ENCODE measurements around the gene CFAP69.
A peak's percentile ranks its signal among the peaks of the same experiment; 100 is the strongest.
"Not testable (repeated sequence)": the region's sequence is repeated elsewhere in the genome, so short reads cannot be mapped to it uniquely, and the experiment has no call there.

Gene CFAP69

DNA sequence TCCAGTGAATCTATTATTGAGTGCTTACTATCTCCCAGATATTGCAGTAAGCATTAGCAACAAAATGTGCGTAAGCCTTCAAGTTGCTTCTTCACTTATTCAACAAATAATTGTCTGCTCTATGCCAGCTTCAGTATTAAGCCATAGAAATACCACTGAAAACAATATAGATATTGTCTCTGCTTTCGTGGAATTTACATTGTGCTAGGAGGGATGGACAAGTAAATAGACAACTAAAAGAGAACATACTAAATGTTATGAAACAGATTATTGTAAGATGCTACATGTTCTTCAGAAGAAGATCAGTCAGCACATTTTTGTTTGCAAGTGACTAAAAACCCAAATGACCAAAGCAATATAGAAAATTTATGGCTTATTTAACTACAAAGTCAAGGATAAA is 27.3 kb downstream of the CFAP69 start:
- DNase-seq, result no peak

GRCh38 chr7:90274161-90274560 is 29.2 kb downstream of the CFAP69 start:
- DNase-seq, result no peak

- no peak for DNase-seq
Measured at GRCh38 chr7:90276033-90276728, 31.2 kb downstream of the CFAP69 start.

- no peak for DNase-seq
Measured at GRCh38 chr7:90288154-90288553, 43.2 kb downstream of the CFAP69 start.

GRCh38 chr7:90290244-90291113 is 45.5 kb downstream of the CFAP69 start:
- no peak for DNase-seq

DNA sequence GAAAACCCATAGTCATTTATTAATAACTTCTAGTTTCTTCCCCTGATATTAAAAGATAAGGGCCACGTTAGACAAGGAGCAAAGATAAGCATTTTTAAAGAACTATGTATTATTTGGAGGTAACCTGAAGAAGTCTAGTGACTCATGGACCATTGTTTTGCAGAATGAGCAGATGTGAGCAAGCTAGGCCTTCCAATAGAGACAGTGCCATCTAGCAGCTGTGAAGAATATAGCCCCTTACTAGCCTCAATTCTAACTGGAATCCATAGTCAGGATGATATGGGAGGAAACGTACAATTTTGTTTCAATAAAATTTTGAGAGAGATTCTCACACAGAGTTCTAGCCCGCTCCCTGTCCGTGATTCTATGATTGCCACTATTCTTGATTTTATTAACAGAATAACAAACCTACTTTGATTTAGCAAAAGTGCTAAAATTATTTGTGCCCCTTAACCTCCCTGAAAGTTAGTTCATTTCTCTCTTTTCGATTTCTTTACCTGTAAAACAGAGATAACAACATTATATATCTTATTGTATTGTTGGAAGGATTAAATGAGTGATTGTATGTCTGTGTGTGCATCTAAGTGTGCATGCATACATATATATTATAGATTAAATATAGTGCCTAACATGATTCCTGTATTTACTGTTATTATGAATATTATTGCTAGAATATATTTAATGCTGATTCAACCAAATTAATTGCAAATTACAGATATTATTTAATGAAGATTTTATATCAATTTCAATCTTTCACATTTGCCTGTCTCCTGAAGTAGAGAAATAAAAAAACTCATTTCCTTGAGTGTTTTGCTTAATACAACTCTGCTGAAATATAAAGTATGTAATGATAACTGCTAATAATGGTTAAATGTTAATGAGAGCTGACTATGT is 53.4 kb downstream of the CFAP69 start:
- DNase-seq, result no peak

DNA sequence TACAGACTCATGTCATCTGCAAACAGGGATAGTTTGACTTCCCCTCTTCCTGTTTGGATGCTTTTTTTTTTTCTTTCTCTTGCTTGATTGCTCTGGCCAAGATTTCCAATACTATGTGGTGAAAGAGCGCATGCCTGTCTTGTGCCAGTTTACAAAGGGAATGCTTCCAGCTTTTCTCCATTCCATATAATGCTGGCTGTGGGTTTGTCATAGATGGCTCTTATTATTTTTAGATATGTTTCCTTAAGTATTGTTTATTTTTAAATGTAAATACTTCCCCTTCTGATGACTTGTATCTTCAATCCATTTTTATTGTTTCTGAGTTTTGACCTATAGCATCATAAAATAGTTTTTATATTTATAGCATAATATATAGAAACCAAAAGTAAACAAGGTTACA is 58.3 kb downstream of the CFAP69 start:
- DNase-seq, result no peak

DNA sequence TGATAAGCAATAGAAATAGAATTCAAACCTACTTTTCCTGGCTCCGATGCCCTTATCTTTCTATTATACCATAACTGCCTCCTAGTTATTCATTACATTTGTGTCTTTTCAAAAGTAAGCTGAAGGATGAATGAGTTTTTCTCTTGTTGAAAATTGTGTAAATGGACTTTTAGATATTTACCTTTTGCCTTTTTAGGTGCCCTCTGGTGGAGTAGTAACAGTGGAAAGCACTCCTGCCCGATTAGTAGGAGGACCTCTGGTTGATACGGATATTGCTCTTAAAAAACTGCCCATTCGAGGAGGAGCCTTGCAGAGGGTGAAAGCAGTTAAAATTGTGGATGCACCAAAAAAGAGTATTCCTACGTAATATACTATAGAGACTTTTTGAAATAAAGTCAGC is 64.9 kb downstream of the CFAP69 start:
- no peak for DNase-seq

- DNase-seq, result no peak
Measured at GRCh38 chr7:90311175-90311574, 66.2 kb downstream of the CFAP69 start.

GRCh38 chr7:90312745-90313144 is 67.8 kb downstream of the CFAP69 start:
- no peak for DNase-seq

GRCh38 chr7:90313907-90314306 is 68.9 kb downstream of the CFAP69 start:
- no peak for DNase-seq

- DNase-seq, result no peak
Measured at GRCh38 chr7:90320014-90320413, 75.0 kb downstream of the CFAP69 start.

GRCh38 chr7:90320418-90320800 is 75.4 kb downstream of the CFAP69 start:
- no peak for DNase-seq

DNA sequence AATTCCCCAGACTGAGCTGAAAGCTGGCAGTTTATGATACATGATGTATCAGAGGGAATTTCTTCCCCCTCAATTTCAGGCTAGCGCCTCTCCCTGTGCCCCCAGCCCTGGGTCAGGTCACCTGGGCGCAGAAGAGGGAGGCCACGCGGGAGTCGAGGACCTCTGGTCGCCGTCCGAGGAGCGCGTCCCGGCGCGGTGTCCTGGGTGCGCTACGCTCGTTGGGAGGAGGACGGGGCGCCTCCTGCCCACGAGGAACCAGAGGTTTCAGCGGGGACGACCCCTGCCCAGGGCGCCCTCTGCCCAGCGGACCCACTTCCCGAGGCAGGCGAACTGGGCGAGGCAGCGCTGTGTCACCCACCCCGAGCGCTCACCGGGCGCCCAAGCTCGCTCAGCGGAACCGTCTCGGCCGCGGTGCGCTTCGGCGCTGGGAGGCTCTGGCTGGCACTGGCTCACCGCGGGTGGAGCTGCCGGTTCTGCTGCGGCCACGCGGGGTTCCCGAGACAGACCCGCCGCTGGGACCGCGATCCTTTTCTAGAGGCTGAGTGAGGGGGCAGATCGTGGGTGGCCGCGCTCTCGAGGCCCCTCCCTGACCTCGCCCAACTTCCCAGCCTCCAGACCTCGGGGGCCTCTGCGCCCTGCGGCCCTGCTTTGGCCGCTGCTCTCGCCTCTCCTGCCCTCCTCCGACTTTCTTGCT is 76.0 kb downstream of the CFAP69 start, which contains the start of gene FAM237B:
FAM237B (minus strand) TSS at position 504 of the 694 bp plus-strand sequence. CDS start 1,556 bp downstream, outside the sequence.
- DNase-seq, result no peak

DNA sequence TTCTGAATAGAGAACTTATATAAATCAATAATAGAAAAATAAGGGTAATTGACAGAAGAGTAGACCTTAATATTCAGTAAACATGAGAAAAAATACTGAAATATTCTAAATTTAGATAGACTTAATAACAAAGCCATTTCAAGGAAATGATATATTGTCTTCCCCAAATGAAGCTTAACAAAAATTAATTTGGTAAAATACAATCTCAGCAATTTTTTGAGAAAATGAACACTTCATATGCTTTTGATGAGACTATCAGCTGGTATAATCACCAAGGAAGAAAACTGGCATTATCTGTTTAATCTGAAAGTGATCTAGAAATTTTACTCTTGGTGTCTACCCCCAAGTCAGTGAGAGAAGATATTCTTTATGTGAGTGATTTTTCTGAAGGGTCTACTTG is 77.9 kb downstream of the CFAP69 start:
- no peak for DNase-seq

GRCh38 chr7:90326500-90326899 is 81.5 kb downstream of the CFAP69 start:
- no peak for DNase-seq

DNA sequence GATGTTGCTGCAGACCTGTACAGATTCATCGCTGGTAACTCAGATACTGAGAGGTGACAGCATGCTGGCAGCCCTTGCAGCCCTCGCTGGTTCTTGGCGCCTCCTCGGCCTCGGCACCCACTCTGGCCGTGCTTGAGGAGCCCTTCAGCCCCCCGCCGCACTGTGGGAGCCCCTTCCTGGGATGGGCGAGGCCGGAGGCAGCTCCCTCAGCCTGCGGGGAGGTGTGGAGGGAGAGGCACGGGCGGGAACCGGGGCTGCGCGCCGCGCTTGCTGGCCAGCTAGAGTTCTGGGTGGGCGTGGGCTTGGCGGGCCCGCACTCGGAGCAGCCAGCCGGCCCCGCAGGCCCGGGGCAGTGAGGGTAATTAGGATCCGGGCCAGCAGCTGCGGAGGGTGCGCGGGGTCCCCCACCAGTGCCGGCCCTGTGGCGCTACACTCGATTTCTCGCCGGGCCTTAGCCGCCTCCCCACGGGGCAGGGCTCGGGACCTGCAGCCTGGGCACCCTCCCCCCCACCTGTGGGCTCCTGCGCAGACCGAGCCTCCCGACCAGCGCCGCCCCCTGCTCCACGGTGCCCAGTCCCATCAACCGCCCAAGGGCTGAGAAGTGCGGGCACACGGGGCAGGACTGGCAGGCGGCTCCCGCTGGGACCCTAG is 89.3 kb downstream of the CFAP69 start:
- no peak for DNase-seq

DNA sequence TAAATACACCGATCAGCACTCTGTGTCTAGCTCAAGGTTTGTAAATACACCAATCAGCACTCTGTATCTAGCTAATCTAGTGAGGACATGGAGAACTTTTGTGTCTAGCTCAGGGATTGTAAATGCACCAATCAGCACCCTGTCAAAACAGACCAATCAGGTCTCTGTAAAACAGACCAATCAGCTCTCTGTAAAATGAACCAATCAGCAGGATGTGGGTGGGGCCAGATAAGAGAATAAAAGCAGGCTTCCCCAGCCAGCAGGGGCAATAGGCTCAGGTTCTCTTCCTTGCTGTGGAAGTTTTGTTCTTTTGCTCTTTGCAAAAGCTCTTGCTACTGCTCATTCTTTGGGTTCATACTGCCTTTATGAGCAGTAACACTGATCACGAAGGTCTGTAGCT is 90.0 kb downstream of the CFAP69 start:
- not testable (repeated sequence) for DNase-seq

- DNase-seq, result no peak
Measured at GRCh38 chr7:90337106-90337505, 92.1 kb downstream of the CFAP69 start.

- no peak for DNase-seq
Measured at GRCh38 chr7:90345016-90345415, 100.0 kb downstream of the CFAP69 start.

DNA sequence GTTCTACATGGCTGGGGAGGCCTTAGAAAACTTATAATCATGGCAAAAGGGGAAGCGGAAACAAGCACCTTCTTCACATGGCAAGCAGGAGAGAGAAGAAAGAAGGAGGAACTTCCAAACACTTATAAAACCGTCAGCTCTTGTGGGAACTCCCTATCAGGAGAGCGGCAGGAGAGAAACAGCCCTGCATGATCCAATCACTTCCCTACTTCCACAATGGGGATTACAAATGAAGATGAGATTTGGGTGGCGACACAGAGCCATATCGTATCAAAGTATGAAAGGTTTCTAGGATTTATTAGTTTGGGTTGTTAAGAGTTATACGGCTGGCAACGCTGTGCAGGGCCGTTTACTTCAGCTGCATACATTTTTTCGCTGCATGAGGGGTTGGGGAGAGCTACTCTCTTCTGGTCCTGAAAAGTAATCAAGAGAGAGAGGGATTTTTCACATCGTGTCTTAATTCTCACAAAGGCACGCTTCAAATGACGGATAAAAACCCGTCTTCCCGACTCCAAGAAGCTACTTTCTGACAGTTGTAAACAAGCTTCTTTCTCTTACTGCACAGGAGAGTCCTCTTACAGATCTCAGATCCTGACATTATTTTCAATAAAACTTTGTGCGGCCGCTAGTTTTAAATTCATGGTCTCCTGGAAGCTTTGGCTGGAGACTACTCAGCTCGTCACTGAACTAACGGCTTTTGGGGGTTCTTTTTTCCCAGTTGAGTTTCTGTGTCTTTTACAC is 100.8 kb downstream of the CFAP69 start:
- peak; percentile 9 for DNase-seq

Measured in CD4-positive, alpha-beta T cell treated with Interleukin-6 for 4 hours (primary cell).